ENCODE data around the gene LMF1. TPM values are rescaled to one million over a fixed set of nuclear protein-coding genes. Genes with fewer than 3 reads are reported as not detected.

Gene LMF1
- total RNA-seq, 1 experiment from 2014 or later: 29.9 TPM

DNA sequence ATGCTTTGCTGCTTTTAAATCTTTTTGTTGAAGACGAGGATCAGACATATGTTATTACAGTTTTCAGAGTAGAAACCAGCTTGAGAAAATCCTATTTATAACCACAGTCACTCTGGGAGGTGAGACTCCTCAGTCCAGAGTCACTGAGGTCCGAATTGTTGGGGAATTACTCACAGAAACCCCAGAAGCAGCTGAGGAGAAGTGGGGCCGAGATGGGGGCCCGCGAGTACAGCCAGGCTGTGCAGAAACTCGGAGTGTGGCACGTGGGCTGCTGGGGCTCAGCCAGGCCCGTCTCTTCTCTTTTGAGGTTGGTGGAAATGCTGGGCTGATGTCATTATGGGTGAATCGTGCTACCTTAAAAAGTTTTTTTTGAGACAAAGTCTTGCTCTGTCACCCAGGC, 155.8 kb downstream of the LMF1 start:
- DNase-seq (ENCODE audit: low read depth): peak; percentile 96

DNA sequence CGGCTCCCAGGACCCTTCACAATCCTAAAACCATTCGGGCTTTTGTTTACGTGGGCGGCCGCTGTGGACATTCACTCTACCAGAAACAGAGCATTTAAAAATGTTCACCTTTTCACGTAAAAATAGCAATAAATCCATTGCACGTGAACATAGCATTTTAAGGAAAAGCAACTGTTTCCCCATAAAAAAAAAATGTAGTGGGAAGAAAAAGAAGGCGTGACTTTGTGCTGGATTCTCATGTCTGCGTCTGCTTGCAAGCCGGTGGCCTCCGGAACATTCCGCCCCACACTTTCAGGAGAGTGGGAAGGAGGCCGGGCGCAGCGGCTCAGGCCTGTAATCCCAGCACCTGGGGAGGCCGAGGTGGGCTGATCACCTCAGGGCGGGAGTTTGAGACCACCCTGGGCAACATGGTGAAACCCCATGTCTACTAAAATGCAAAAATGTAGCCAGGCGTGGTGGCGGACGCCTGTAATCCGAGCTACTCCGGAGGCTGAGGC, 156.8 kb downstream of the LMF1 start:
- no peak for DNase-seq (ENCODE audit: low read depth)

DNA sequence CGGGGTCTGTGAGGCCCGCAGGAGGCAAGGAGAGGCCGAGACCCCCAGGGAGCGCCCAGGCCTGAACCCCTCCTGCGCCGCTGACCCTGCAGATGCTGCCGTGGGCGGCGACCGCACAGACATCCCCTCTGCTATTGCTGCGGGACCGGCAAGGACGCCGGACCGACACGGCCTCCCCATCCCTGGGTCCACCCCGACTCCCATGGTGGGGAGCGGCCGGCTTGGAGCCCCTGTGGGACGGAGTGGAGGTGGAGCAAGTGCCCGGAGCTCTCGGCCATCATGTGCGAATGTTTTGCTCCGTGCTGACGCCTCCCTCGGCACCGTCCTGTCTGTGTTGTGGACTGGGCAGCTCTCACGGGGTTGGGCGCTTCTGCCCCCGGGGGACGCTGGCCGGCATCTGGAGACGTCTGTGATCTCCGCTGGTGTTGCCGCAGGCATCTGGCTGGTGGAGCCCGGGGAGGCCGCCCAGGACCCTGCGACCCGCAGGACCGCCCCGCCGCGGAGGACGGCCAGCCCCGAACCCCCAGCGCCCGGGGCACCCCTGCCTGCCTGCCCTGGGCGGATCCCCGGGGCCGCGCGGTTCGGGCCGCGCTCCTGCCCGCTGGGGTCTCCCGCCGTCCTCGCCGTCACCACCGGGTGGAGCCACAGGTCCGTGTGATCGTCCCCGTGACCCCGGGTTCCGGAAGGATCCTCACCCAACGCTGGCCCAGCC, 157.4 kb downstream of the LMF1 start:
- peak; percentile 36 for DNase-seq (ENCODE audit: low read depth)

DNA sequence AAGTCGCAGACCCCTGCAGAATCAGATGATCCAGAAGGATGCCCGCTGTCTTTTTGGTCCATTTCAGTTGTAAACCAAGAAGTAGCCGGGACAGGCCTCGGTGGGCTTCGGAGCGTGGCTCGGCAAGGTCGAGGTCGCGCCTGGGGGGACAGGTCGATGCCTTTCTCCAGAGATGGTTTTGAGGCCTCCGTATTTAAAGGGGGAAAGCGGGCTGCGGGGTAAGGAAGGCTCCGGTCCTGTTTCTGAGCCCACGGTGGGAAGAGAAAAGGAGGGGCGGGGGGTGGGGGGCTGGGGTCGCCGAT, 162.7 kb downstream of the LMF1 start:
- no peak for DNase-seq (ENCODE audit: low read depth)

DNA sequence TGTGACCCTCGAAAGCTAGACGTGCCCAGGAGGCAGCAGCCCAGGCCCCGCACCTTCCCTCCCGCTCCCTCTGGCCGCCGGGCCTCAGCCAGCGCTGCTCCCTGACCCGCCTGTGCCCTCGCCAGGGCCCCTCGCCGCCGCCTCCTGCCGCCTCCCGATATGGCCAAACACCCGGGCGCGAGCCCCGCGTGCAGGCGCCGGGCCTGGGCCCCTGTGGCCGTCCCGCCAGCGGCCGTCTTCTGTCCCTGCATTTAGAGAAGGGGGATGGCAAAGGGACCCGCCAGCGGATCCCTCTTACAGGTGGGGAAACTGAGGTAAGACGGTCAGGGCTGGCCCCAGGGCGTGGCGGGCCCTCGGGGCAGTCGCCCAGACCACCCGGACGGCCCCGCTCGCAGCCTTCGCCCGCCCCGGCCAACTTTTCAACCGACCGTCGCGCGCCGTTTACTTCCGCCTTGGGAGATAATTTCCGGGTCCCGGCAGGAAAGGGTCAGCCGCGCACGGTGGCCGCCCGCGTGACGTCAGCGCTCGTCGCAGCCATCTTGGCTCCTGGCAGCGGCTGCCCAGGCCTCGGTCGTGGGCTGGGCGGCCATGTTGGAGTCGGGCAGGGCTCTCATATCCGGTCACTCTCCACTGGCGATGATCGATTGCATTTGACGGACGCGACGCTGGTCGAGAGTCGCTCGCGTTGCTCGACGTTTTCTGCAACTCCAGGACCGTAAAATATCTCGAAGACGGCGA, 163.3 kb downstream of the LMF1 start:
- DNase-seq (ENCODE audit: low read depth): peak; percentile 91

DNA sequence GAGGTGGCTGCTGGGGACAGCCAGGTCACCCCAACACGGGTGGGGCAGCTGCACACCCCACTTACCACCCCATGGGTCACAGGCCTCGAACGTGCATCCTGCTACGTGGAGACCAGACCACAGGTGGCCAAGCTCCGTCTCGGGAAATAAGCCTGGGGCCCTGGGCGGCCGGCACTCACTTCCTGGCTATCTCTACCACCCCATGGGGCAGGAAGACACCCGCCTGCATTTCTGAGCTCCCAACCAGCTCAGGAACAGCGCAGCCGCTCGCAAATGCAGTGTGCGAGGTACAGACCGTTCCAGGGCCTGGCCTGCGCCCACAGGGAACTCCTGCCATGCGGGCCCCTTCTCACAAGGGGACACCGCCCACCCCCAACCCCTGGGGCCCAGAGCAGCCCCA, 165.3 kb downstream of the LMF1 start:
- no peak for DNase-seq (ENCODE audit: low read depth)

DNA sequence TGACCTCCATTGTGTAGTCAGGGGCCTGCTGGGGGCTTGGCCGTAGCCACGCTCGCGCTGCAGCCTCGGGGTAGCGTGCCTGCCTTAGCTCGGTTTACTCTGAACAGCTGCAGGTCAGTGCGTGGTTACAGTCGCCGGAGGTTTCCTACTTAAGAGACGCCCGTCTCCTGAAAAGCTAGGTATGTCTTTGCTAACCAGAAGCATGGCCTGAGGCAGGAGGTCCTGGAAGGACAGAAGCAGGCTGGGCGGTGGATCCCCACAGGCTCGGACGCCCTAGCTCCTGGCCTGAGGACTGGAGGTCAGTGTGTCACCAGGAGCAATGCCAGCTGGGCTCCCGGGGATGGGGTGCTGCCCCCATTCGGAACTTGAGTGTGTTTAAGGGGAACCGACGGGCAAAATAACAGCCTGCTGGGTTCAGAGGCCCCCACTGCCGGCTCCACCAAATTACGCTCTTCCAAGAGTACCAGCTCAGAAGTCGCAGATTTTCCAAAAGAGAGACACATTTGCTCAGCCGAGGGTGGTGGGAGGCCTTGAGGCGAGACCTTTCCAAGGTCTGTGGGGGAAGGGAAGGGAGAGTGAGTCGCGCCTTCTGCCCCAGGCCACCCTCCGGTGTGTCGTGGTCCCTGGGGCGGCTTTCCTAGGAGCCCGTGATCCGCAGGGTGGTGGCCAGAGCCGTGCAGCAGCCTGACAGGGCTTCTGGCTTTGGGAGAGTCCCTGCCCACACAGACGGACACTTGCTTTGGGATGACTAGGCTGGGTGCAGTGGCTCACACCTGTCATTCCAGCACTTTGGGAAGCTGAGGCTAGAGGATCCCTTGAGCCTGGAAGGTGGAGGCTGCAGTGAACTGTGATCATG, 166.4 kb downstream of the LMF1 start:
- no peak for DNase-seq (ENCODE audit: low read depth)

DNA sequence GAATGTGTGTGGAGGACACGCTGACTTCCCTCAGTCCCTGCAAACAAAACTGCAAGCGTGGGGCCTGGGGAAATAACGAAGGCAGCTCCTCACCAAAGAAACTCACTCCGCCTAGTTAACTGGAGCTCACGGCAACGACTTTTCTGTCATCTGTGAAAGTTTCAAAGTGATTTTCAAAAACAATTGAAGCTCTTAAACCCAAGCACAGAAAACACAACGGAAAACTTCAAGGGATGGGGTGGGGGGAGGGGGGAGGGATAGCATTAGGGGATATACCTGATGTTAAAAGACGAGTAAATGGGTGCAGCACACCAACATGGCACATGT, 167.1 kb downstream of the LMF1 start:
- no peak for DNase-seq (ENCODE audit: low read depth)

Other genes with a start within 250 kb of the LMF1 start
- 36.7 and 55.9 TPM in 2 replicates for gene ANTKMT, start 249.8 kb downstream of the LMF1 start, total RNA-seq (2014; rRNA removed)
- 5.1 and 7.0 TPM in 2 replicates for gene CCDC78, start 244.5 kb downstream of the LMF1 start, total RNA-seq (2014; rRNA removed)
- 10.7 and 19.2 TPM in 2 replicates for gene HAGHL, start 243.9 kb downstream of the LMF1 start, total RNA-seq (2014; rRNA removed)
- 29.0 and 31.9 TPM in 2 replicates for gene CIAO3, start 230.0 kb downstream of the LMF1 start, total RNA-seq (2014; rRNA removed)
- not detected in 2 replicates for gene MSLN, start 210.2 kb downstream of the LMF1 start, total RNA-seq (2014; rRNA removed)
- gene RPUSD1, start 182.6 kb downstream of the LMF1 start, total RNA-seq (2014; rRNA removed): 46.0 and 56.6 TPM in 2 replicates
- 39.2 and 51.2 TPM in 2 replicates for gene CHTF18, start 182.4 kb downstream of the LMF1 start, total RNA-seq (2014; rRNA removed)
- gene GNG13, start 170.2 kb downstream of the LMF1 start, total RNA-seq (2014; rRNA removed): not detected in 2 replicates
- gene SOX8, start 10.8 kb upstream of the LMF1 start, total RNA-seq (2014; rRNA removed): 5.7 and 23.1 TPM in 2 replicates
- 0.64 and 0.98 TPM in 2 replicates for gene SSTR5, start 101.8 kb upstream of the LMF1 start, total RNA-seq (2014; rRNA removed)
- not detected in 2 replicates for gene C1QTNF8, start 125.3 kb upstream of the LMF1 start, total RNA-seq (2014; rRNA removed)
- gene CACNA1H, start 182.1 kb upstream of the LMF1 start, total RNA-seq (2014; rRNA removed): not detected in 2 replicates

Measured in LHCN-M2 (cell line).